Measurements from ENCODE around the gene CCPG1.

Gene CCPG1

DNA sequence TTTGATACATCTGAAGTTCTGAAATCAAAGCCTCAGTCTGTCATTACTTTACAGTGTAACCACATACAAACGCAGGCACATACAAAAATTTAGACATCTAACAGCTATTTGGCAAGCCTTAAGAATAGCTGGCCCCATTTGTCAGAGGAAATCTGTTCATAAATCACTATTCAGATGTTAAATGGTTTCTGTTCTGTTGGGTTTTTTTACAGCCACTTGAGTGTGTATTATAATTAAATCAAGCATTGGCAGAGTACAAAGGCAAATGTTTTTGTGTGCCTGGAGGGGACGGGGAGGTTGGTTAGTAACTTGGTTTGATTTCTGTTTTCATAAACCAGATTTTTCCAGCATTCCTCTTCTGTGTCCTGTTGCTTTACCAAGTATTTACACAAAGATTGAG, 65.0 kb downstream of the CCPG1 start:
- Histone ChIP-seq H3K27ac (ENCODE audit: extremely low read depth, low read depth, low read length) (no peak overlapping the region), H3K4me1 (ENCODE audit: control insufficient read depth, insufficient read depth, low read length) (no peaks in the 10 kb centered on the region; the same call in 1 of the 2 replicates), H3K9me3 (ENCODE audit: control insufficient read depth, insufficient read depth, low read depth, low read length) (no peaks in the 10 kb centered on the region), H3K36me3 (ENCODE audit: control insufficient read depth in 2 of 2, insufficient read depth in 1 of 2, low read length in 2 of 2) (no peaks in the 10 kb centered on the region), H3K4me3 (ENCODE audit: low read depth, low read length) (no peak overlapping the region)
- POLR2A ChIA-PET = no interaction called here
- CTCF ChIA-PET = no interaction called here
- TF ChIP-seq ZNF621 (tag by site-specific recombination; IDR thresholded peaks at IDR 0.05) (no peak), ZNF843 (tag by site-specific recombination; IDR thresholded peaks at IDR 0.05) (peak; percentile 64; the same call in 1 of the 2 replicates), WT1 (tag by site-specific recombination; IDR thresholded peaks at IDR 0.05) (peak; percentile 55; the same call in 1 of the 2 replicates), FEZF1 (tag by site-specific recombination; IDR thresholded peaks at IDR 0.05) (peak; percentile 59), ZNF2 (tag by site-specific recombination; IDR thresholded peaks at IDR 0.05) (no peak), ZXDB (tag by site-specific recombination; IDR thresholded peaks at IDR 0.05) (no peak), ZNF248 (tag by site-specific recombination; IDR thresholded peaks at IDR 0.05) (no peak), ZNF707 (tag by site-specific recombination; IDR thresholded peaks at IDR 0.05) (no peak), ZNF473 (tag by site-specific recombination; IDR thresholded peaks at IDR 0.05) (no peak), ZNF624 (tag by site-specific recombination; IDR thresholded peaks at IDR 0.05) (no peak), ZNF629 (tag by site-specific recombination; IDR thresholded peaks at IDR 0.05) (no peak), ZNF302 (tag by site-specific recombination; IDR thresholded peaks at IDR 0.05; ENCODE audit: low read depth) (no peak), HOXC10 (CRISPR knock-in tag; IDR thresholded peaks at IDR 0.05) (no peak), ZNF214 (tag by site-specific recombination; IDR thresholded peaks at IDR 0.05; ENCODE audit: borderline replicate concordance) (no peak), ZNF544 (tag by site-specific recombination; IDR thresholded peaks at IDR 0.05) (no peak), MZF1 (tag by site-specific recombination; IDR thresholded peaks at IDR 0.05; ENCODE audit: borderline replicate concordance) (no peak), ZNF221 (tag by site-specific recombination; IDR thresholded peaks at IDR 0.05; ENCODE audit: borderline replicate concordance) (no peak), GFI1B (tag by site-specific recombination; IDR thresholded peaks at IDR 0.05) (peak; percentile 99), SP7 (tag by site-specific recombination; IDR thresholded peaks at IDR 0.05) (peak; percentile 70), ZNF626 (tag by site-specific recombination; IDR thresholded peaks at IDR 0.05) (no peak), ZNF677 (tag by site-specific recombination; IDR thresholded peaks at IDR 0.05) (no peak), BCL11A (tag by site-specific recombination; IDR thresholded peaks at IDR 0.05; ENCODE audit: low read depth) (peak; percentile 58; the same call in 1 of the 2 replicates)
- TF ChIP-seq, protein P1, sequence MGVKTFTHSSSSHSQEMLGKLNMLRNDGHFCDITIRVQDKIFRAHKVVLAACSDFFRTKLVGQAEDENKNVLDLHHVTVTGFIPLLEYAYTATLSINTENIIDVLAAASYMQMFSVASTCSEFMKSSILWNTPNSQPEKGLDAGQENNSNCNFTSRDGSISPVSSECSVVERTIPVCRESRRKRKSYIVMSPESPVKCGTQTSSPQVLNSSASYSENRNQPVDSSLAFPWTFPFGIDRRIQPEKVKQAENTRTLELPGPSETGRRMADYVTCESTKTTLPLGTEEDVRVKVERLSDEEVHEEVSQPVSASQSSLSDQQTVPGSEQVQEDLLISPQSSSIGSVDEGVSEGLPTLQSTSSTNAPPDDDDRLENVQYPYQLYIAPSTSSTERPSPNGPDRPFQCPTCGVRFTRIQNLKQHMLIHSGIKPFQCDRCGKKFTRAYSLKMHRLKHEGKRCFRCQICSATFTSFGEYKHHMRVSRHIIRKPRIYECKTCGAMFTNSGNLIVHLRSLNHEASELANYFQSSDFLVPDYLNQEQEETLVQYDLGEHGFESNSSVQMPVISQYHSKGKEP (tag by site-specific recombination; IDR thresholded peaks at IDR 0.05) = 0 out of 2 replicates have a peak, but pooled peaks have one; percentile 9
- TF ChIP-seq, protein P2, sequence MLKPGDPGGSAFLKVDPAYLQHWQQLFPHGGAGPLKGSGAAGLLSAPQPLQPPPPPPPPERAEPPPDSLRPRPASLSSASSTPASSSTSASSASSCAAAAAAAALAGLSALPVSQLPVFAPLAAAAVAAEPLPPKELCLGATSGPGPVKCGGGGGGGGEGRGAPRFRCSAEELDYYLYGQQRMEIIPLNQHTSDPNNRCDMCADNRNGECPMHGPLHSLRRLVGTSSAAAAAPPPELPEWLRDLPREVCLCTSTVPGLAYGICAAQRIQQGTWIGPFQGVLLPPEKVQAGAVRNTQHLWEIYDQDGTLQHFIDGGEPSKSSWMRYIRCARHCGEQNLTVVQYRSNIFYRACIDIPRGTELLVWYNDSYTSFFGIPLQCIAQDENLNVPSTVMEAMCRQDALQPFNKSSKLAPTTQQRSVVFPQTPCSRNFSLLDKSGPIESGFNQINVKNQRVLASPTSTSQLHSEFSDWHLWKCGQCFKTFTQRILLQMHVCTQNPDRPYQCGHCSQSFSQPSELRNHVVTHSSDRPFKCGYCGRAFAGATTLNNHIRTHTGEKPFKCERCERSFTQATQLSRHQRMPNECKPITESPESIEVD (tag by site-specific recombination; IDR thresholded peaks at IDR 0.05) = peak; percentile 91
- TF ChIP-seq, protein P3, sequence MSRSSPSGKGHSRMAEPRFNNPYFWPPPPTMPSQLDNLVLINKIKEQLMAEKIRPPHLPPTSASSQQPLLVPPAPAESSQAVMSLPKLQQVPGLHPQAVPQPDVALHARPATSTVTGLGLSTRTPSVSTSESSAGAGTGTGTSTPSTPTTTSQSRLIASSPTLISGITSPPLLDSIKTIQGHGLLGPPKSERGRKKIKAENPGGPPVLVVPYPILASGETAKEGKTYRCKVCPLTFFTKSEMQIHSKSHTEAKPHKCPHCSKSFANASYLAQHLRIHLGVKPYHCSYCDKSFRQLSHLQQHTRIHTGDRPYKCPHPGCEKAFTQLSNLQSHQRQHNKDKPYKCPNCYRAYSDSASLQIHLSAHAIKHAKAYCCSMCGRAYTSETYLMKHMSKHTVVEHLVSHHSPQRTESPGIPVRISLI (tag by site-specific recombination; IDR thresholded peaks at IDR 0.05) = no peak
- TF ChIP-seq, protein P4, sequence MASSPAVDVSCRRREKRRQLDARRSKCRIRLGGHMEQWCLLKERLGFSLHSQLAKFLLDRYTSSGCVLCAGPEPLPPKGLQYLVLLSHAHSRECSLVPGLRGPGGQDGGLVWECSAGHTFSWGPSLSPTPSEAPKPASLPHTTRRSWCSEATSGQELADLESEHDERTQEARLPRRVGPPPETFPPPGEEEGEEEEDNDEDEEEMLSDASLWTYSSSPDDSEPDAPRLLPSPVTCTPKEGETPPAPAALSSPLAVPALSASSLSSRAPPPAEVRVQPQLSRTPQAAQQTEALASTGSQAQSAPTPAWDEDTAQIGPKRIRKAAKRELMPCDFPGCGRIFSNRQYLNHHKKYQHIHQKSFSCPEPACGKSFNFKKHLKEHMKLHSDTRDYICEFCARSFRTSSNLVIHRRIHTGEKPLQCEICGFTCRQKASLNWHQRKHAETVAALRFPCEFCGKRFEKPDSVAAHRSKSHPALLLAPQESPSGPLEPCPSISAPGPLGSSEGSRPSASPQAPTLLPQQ (tag by site-specific recombination; IDR thresholded peaks at IDR 0.05) = no peak
- TF ChIP-seq, protein P5, sequence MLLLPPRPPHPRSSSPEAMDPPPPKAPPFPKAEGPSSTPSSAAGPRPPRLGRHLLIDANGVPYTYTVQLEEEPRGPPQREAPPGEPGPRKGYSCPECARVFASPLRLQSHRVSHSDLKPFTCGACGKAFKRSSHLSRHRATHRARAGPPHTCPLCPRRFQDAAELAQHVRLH (tag by site-specific recombination; IDR thresholded peaks at IDR 0.05) = no peak
- TF ChIP-seq, protein P6, sequence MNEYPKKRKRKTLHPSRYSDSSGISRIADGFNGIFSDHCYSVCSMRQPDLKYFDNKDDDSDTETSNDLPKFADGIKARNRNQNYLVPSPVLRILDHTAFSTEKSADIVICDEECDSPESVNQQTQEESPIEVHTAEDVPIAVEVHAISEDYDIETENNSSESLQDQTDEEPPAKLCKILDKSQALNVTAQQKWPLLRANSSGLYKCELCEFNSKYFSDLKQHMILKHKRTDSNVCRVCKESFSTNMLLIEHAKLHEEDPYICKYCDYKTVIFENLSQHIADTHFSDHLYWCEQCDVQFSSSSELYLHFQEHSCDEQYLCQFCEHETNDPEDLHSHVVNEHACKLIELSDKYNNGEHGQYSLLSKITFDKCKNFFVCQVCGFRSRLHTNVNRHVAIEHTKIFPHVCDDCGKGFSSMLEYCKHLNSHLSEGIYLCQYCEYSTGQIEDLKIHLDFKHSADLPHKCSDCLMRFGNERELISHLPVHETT (tag by site-specific recombination; IDR thresholded peaks at IDR 0.05) = no peak
- TF ChIP-seq, protein P7, sequence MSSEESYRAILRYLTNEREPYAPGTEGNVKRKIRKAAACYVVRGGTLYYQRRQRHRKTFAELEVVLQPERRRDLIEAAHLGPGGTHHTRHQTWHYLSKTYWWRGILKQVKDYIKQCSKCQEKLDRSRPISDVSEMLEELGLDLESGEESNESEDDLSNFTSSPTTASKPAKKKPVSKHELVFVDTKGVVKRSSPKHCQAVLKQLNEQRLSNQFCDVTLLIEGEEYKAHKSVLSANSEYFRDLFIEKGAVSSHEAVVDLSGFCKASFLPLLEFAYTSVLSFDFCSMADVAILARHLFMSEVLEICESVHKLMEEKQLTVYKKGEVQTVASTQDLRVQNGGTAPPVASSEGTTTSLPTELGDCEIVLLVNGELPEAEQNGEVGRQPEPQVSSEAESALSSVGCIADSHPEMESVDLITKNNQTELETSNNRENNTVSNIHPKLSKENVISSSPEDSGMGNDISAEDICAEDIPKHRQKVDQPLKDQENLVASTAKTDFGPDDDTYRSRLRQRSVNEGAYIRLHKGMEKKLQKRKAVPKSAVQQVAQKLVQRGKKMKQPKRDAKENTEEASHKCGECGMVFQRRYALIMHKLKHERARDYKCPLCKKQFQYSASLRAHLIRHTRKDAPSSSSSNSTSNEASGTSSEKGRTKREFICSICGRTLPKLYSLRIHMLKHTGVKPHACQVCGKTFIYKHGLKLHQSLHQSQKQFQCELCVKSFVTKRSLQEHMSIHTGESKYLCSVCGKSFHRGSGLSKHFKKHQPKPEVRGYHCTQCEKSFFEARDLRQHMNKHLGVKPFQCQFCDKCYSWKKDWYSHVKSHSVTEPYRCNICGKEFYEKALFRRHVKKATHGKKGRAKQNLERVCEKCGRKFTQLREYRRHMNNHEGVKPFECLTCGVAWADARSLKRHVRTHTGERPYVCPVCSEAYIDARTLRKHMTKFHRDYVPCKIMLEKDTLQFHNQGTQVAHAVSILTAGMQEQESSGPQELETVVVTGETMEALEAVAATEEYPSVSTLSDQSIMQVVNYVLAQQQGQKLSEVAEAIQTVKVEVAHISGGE (tag by site-specific recombination; conservative IDR thresholded peaks at IDR 0.05; ENCODE audit: low read depth) = no peak
